Epithelial cell of proximal tubule (primary cell): ENCODE results near the gene MAGI1. TPM values are rescaled to one million over a fixed set of nuclear protein-coding genes. Genes with fewer than 3 reads are reported as not detected.

Experiments used
- DNase-seq: peaks from one replicate; pipeline ENCODE4 v3.0.0-alpha.2; 2011; ENCODE audit warnings: low read depth
- H3K4me3 ChIP-seq: 2 replicates; pipeline ENCODE4 v1.5.1; 2011; ENCODE audit warnings: low read depth, mild to moderate bottlenecking, low read length
- total RNA-seq: library from RNA; depleted of rRNA; stranded (reverse); fragments of >200 nt; gene quantifications from 2 replicates; pipeline ENCODE4 v1.2.3, GENCODE V29; 2015
- TF ChIP-seq, protein P1 (sequence below): conservative IDR thresholded peaks from 2 replicates; pipeline ENCODE4 v1.5.1; 2012; ENCODE audit warnings: low read depth, mild to moderate bottlenecking, low read length

MAGI1 gene
- total RNA-seq, 1 donor from 2014 or later = 9.6 TPM

DNA sequence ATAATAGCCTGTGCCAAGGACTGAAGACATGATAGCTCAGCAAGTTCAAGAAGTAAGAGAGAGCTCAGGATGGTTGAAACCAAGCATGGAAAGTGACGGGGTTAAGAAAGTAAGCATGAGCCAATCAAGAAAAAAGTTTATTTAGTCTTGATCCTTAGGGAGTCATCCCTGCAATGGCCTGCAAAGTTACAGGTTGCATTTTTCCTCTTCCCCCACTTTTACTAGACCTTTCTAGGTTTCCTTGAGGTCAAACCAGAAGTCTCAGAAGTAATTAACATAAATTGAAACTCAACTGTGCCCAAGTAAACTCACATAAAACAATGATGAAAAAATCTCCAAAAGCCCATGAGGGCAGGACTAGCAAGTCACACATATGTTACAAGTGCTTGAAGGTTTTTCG is 250.9 kb downstream of the MAGI1 start:
- DNase-seq = no peak
- TF ChIP-seq, protein P1, sequence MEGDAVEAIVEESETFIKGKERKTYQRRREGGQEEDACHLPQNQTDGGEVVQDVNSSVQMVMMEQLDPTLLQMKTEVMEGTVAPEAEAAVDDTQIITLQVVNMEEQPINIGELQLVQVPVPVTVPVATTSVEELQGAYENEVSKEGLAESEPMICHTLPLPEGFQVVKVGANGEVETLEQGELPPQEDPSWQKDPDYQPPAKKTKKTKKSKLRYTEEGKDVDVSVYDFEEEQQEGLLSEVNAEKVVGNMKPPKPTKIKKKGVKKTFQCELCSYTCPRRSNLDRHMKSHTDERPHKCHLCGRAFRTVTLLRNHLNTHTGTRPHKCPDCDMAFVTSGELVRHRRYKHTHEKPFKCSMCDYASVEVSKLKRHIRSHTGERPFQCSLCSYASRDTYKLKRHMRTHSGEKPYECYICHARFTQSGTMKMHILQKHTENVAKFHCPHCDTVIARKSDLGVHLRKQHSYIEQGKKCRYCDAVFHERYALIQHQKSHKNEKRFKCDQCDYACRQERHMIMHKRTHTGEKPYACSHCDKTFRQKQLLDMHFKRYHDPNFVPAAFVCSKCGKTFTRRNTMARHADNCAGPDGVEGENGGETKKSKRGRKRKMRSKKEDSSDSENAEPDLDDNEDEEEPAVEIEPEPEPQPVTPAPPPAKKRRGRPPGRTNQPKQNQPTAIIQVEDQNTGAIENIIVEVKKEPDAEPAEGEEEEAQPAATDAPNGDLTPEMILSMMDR = no peak
- H3K4me3 ChIP-seq = no peak overlapping the region

DNA sequence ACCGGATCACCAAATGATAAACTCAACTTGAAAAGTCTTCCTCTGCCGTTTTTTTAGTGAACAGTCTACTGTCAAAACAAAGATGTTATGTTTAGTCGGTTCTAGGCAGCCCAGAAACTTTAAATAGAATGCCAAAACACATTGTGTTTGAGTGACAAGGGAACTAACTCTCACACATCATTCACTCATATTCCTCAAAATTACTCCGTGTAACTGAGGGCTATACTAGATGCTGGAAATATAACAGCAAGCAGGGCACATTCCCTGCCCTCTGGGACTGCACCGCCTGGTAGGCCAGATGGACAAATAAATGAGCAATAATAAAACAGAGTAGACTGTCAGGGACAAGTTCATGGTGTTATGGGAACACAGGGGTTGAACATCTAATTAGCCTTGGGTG is 251.4 kb downstream of the MAGI1 start:
- DNase-seq = no peak
- TF ChIP-seq, protein P1 = no peak
- no peak overlapping the region for H3K4me3 ChIP-seq

GRCh38 chr3:65786890-65787289 is 251.8 kb downstream of the MAGI1 start:
- DNase-seq = no peak
- H3K4me3 ChIP-seq = no peak overlapping the region
- TF ChIP-seq, protein P1 = no peak

GRCh38 chr3:65785065-65785645 is 253.6 kb downstream of the MAGI1 start:
- TF ChIP-seq, protein P1 = peak; percentile 74
- DNase-seq = peak; percentile 26
- H3K4me3 ChIP-seq = no peak overlapping the region

GRCh38 chr3:65783117-65783516 is 255.6 kb downstream of the MAGI1 start:
- DNase-seq = no peak
- TF ChIP-seq, protein P1 = no peak
- no peak overlapping the region for H3K4me3 ChIP-seq

DNA sequence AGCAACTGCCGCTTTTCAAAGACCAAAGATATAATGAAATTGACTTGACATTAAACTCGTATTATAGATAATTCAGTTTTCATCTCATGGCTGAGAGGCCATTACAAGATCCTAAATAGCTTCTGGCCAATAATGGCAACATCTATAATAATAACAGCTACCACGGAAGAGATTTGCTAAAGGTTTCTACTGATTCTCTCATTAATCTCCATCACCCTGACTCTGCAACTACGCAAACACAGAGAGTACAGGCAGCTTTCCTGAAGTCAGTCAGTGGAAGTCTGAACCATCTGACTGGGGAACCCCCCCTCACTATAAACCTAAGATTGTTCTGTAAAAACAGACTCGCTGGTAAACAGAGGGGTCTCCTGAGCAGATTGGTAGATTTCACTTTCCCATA is 257.1 kb downstream of the MAGI1 start:
- no peak for DNase-seq
- TF ChIP-seq, protein P1 = no peak
- H3K4me3 ChIP-seq = no peak overlapping the region

- TF ChIP-seq, protein P1 = no peak
- no peak for DNase-seq
- H3K4me3 ChIP-seq = no peak overlapping the region
Observed at GRCh38 chr3:65779390-65779789, 259.3 kb downstream of the MAGI1 start.
